Measurements from ENCODE around the gene PTPRN2.
"Not testable (repeated sequence)": the region's sequence is repeated elsewhere in the genome, so short reads cannot be mapped to it uniquely, and the experiment has no call there.

PTPRN2 gene

GRCh38 chr7:158289231-158289630 lies 298.4 kb downstream of the PTPRN2 start:
- DNase-seq = no peak

GRCh38 chr7:158286210-158286609 lies 301.4 kb downstream of the PTPRN2 start:
- no peak for DNase-seq

- no peak for DNase-seq
Observed at GRCh38 chr7:158285383-158285770, 302.2 kb downstream of the PTPRN2 start.

- no peak for DNase-seq
Observed at GRCh38 chr7:158284617-158285382, 302.8 kb downstream of the PTPRN2 start.

- no peak for DNase-seq
Observed at GRCh38 chr7:158284121-158284520, 303.5 kb downstream of the PTPRN2 start.

GRCh38 chr7:158283016-158283974 lies 304.3 kb downstream of the PTPRN2 start:
- DNase-seq = no peak

GRCh38 chr7:158282461-158283001 lies 305.1 kb downstream of the PTPRN2 start:
- DNase-seq = no peak

- no peak for DNase-seq
Observed at GRCh38 chr7:158281441-158281840, 306.2 kb downstream of the PTPRN2 start.

- DNase-seq = no peak
Observed at GRCh38 chr7:158280448-158281144, 307.0 kb downstream of the PTPRN2 start.

- DNase-seq = no peak
Observed at GRCh38 chr7:158279539-158280447, 307.8 kb downstream of the PTPRN2 start.

- DNase-seq = no peak
Observed at GRCh38 chr7:158278745-158279320, 308.8 kb downstream of the PTPRN2 start.

- no peak for DNase-seq
Observed at GRCh38 chr7:158277219-158278141, 310.1 kb downstream of the PTPRN2 start.

- DNase-seq = no peak
Observed at GRCh38 chr7:158276414-158277218, 311.0 kb downstream of the PTPRN2 start.

- no peak for DNase-seq
Observed at GRCh38 chr7:158275711-158276413, 311.8 kb downstream of the PTPRN2 start.

GRCh38 chr7:158274996-158275395 lies 312.6 kb downstream of the PTPRN2 start:
- DNase-seq = no peak

- DNase-seq = no peak
Observed at GRCh38 chr7:158274404-158274811, 313.2 kb downstream of the PTPRN2 start.

GRCh38 chr7:158273756-158274342 lies 313.8 kb downstream of the PTPRN2 start:
- not testable (repeated sequence) for DNase-seq

GRCh38 chr7:158273138-158273651 lies 314.4 kb downstream of the PTPRN2 start:
- no peak for DNase-seq

Measured in effector CD4-positive, alpha-beta T cell (primary cell).